Adipocyte (in vitro differentiated cells): ENCODE measurements around the gene SENP3.

ENCODE experiments used
- DNase-seq: peaks from one replicate; pipeline ENCODE4 v3.0.0-alpha.2; 2015; ENCODE audit warnings: low read depth
- H3K27me3 ChIP-seq: replicated peaks from 2 replicates; pipeline ENCODE4 v1.7.0; 2013; ENCODE audit warnings: mild to moderate bottlenecking, low read length, moderate library complexity; ENCODE audit not compliant: control insufficient read depth, insufficient read depth
- H3K36me3 ChIP-seq: 2 replicates; pipeline ENCODE4 v1.7.0; 2013; ENCODE audit warnings: low read length, mild to moderate bottlenecking, moderate library complexity; ENCODE audit not compliant: control insufficient read depth, insufficient read depth, severe bottlenecking
- H3K4me1 ChIP-seq: 2 replicates; pipeline ENCODE4 v1.7.0; 2013; ENCODE audit warnings: mild to moderate bottlenecking, low read length, moderate library complexity; ENCODE audit not compliant: control insufficient read depth, insufficient read depth
- H3K4me3 ChIP-seq: 2 replicates; pipeline ENCODE4 v1.7.0; 2013; ENCODE audit warnings: mild to moderate bottlenecking, low read length, moderate library complexity
- H3K9ac ChIP-seq: 2 replicates; pipeline ENCODE4 v1.7.0; 2013; ENCODE audit warnings: mild to moderate bottlenecking, low read length, moderate library complexity
- H3K9me3 ChIP-seq: 2 replicates; pipeline ENCODE4 v1.7.0; 2013; ENCODE audit warnings: mild to moderate bottlenecking, low read length, moderate library complexity; ENCODE audit not compliant: control insufficient read depth

Gene SENP3

GRCh38 chr17:7580604-7581575, 19.2 kb downstream of the SENP3 start:
- peaks cover 69% of the 10 kb centered on the region for H3K4me1 ChIP-seq
- no peaks in the 10 kb centered on the region for H3K9me3 ChIP-seq
- peak overlapping the region; percentile 86 for H3K9ac ChIP-seq
- peaks cover 32% of the 10 kb centered on the region for H3K36me3 ChIP-seq
- no peak for DNase-seq
- no peaks in the 10 kb centered on the region for H3K27me3 ChIP-seq
- H3K4me3 ChIP-seq = peak overlapping the region; percentile 70

DNA sequence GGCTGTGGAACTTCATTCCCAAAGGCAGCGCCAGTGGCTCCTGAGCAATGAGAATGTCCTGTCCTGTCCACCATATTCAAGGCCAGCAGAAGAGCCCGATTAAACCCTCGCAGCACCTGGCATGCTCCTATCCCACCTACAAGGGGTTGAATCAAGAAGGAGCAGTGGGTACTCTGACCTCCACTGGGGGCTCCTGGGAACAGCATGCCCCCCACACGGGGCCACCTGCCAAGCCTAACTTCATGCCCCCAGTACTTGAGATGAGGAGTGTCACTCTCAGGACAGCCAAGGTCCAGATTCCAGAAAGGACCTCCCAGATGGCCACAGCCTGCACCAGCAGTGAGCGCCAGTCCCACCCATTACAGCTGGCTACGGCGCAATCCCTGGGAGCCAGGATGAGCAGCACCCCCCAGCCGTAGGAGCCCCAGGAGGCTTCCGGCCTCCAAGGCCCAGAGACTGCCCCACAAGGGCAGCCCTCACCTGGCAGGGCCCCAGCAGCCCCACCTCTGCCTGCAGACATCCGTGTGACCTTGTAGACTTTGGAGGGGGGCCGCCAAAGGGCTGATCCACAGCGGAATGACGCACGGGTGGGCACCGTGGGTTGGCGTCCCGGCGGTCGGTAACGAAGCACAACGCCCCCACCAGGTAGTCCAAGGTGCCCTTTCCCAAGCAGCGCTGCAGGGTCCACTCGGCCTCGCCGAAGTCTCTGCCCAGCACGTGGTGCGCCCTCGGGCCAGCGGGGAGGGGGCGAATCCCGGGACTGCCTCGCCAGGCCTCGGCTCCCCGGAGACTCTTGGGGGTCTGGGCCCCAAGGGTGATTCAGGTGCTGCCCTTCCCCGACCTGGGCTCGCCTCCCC, 20.9 kb downstream of the SENP3 start:
- Histone ChIP-seq H3K4me3 (peak overlapping the region; percentile 98), H3K9me3 (no peaks in the 10 kb centered on the region), H3K36me3 (peaks cover 15% of the 10 kb centered on the region), H3K27me3 (no peaks in the 10 kb centered on the region), H3K4me1 (peaks cover 64% of the 10 kb centered on the region), H3K9ac (peak overlapping the region; percentile 96)
- no peak for DNase-seq

DNA sequence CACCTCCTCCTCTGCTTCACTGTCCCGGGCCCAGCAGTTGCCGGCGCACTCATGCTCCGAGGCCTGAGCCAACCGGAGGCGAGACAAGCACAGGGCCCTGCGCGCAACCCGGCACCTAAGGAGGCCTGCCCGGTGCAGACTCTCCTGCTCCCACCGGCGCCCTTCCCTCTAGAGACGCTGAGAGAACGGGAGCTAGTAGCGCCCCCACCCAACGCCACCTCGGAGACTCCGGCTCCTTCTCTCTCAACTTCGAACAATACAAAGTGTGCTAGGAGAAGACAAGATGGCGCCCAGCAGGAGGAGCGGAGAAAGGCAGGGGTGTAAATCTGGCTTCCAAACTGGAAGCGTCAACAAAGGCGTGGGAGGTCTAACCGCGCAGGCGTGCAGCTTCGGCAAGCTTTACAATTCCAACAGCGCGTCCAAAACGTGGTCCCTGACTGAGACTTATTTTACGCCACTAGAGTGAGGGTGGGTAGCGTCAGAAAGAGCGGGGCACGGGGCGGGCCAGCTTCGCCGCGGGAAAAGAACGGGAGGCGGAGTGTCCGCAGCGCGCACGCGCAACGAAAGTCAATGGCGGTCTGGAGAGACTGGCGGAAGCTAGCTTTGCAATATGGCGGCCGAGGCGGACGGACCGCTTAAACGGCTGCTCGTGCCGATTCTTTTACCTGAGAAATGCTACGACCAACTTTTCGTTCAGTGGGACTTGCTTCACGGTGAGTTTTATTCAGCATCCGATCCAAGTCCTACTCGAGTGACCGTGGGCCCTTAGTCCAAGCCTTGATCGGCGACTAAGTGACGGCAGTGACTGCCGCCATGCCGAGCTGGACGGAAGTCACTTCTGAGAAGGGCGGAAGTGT, 21.8 kb downstream of the SENP3 start, which contains the start of gene MPDU1:
MPDU1 (plus strand) TSS at position 600 of the 857 bp plus-strand sequence; CDS start at position 611, 11 bp downstream.
- Histone ChIP-seq H3K27me3 (no peaks in the 10 kb centered on the region), H3K36me3 (peaks cover 6% of the 10 kb centered on the region), H3K9me3 (no peaks in the 10 kb centered on the region), H3K4me1 (peaks cover 67% of the 10 kb centered on the region), H3K4me3 (peak within 1 kb of the TSS; percentile 98), H3K9ac (peak within 1 kb of the TSS; percentile 96)
- DNase-seq = peak; percentile 98

GRCh38 chr17:7586673-7587419, 25.1 kb downstream of the SENP3 start:
- Histone ChIP-seq H3K9me3 (no peaks in the 10 kb centered on the region), H3K4me1 (peaks cover 64% of the 10 kb centered on the region), H3K27me3 (no peaks in the 10 kb centered on the region), H3K9ac (peak overlapping the region; percentile 11), H3K4me3 (no peak overlapping the region), H3K36me3 (peaks cover 8% of the 10 kb centered on the region)
- no peak for DNase-seq

GRCh38 chr17:7587420-7588151, 25.9 kb downstream of the SENP3 start:
- peaks cover 16% of the 10 kb centered on the region for H3K36me3 ChIP-seq
- peak; percentile 82 for DNase-seq

DNA sequence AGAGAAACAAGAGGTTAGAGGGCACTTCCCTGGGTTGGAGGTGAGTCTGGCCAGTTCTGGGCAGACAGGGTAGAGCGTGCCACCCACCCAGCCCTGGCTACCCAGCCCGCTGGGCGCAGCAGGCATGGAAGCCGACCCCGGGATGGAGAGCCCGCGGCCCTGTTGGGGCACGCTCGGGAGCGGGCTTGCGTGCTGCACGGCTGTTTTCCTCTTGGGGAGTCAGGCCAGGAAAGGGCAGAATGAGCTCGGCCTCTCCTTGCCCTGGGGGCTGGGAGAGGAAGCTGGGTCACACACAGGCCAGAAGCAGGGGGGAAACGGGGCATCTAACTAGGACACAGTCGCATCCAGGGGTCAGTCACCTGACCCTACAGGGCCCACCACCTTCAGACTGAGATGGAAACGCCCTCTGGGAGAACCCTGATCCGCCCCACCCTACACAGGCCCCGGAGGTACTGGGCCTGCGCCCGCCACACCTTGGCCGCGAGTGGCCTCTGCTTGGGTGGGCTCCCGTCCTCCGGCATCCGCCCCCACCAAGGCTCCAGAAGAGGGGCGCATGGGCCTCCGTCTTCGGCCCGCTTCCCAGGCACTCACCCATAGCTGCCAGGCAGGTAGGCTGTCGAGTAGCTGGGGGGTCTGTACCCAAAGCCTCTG, 27.0 kb downstream of the SENP3 start:
- peak overlapping the region; percentile 73 for H3K9ac ChIP-seq
- peaks cover 27% of the 10 kb centered on the region for H3K36me3 ChIP-seq
- H3K9me3 ChIP-seq = no peaks in the 10 kb centered on the region
- H3K4me3 ChIP-seq = peak overlapping the region; percentile 3
- peaks cover 49% of the 10 kb centered on the region for H3K4me1 ChIP-seq
- H3K27me3 ChIP-seq = no peaks in the 10 kb centered on the region
- DNase-seq = no peak

More at GRCh38 chr17:7587420-7588151, 25.9 kb downstream of the SENP3 start:
- peak overlapping the region; percentile 73 for H3K9ac ChIP-seq
- H3K27me3 ChIP-seq = no peaks in the 10 kb centered on the region
- H3K4me3 ChIP-seq = peak overlapping the region; percentile 35
- H3K9me3 ChIP-seq = no peaks in the 10 kb centered on the region
- peaks cover 57% of the 10 kb centered on the region for H3K4me1 ChIP-seq

GRCh38 chr17:7589204-7589868, 27.6 kb downstream of the SENP3 start:
- Histone ChIP-seq H3K27me3 (no peaks in the 10 kb centered on the region), H3K9ac (peak overlapping the region; percentile 73), H3K4me1 (peaks cover 48% of the 10 kb centered on the region), H3K36me3 (peaks cover 33% of the 10 kb centered on the region), H3K9me3 (no peaks in the 10 kb centered on the region), H3K4me3 (no peak overlapping the region)
- peak; percentile 93 for DNase-seq

GRCh38 chr17:7589891-7590691, 28.4 kb downstream of the SENP3 start, which contains the start of gene SOX15:
SOX15 (minus strand) TSS chr17:7590094; CDS start chr17:7589676, 418 bp downstream.
- peak within 1 kb of the TSS; percentile 73 for H3K9ac ChIP-seq
- H3K4me1 ChIP-seq = peaks cover 42% of the 10 kb centered on the region
- H3K9me3 ChIP-seq = no peaks in the 10 kb centered on the region
- DNase-seq = no peak
- H3K36me3 ChIP-seq = peaks cover 41% of the 10 kb centered on the region
- H3K4me3 ChIP-seq = no peak within 1 kb of the TSS
- no peaks in the 10 kb centered on the region for H3K27me3 ChIP-seq
